Measurements from ENCODE around the gene CCRL2.

Gene CCRL2

DNA sequence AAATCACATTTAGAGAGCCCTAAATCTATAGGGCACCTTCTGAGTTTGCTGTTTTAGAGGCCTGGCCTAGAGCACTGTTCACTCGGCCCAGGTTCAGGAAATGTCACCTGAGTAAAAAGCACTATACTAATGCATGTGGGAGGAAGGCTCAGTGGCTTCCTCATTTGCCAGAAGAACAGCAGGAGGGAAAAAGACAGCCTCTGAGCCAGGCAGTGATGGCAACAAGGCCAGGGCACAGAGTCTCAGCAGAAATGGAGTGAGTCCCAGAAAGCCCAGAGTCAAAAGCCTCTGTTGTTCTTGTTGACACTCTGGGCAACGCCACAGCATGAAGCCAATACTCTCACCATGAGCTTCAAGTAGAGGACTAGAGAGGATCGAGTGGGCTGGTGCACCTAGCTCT, 31.8 kb downstream of the CCRL2 start:
- Histone ChIP-seq H3K27ac (peak overlapping the region; percentile 88), H3K4me1 (ENCODE audit: control insufficient read depth in 1 of 2, insufficient read depth in 1 of 2, low read depth in 1 of 2, low read length in 1 of 2) (no peaks in the 10 kb centered on the region), H3K27me3 (no peaks in the 10 kb centered on the region), H3K9me3 (no peaks in the 10 kb centered on the region), H3K4me3 (ENCODE audit: low read depth in 1 of 2, low read length in 1 of 2) (no peak overlapping the region), H3K36me3 (peaks cover 85% of the 10 kb centered on the region)
- TF ChIP-seq, protein P1, sequence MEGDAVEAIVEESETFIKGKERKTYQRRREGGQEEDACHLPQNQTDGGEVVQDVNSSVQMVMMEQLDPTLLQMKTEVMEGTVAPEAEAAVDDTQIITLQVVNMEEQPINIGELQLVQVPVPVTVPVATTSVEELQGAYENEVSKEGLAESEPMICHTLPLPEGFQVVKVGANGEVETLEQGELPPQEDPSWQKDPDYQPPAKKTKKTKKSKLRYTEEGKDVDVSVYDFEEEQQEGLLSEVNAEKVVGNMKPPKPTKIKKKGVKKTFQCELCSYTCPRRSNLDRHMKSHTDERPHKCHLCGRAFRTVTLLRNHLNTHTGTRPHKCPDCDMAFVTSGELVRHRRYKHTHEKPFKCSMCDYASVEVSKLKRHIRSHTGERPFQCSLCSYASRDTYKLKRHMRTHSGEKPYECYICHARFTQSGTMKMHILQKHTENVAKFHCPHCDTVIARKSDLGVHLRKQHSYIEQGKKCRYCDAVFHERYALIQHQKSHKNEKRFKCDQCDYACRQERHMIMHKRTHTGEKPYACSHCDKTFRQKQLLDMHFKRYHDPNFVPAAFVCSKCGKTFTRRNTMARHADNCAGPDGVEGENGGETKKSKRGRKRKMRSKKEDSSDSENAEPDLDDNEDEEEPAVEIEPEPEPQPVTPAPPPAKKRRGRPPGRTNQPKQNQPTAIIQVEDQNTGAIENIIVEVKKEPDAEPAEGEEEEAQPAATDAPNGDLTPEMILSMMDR (IDR thresholded peaks at IDR 0.05) = no peak

DNA sequence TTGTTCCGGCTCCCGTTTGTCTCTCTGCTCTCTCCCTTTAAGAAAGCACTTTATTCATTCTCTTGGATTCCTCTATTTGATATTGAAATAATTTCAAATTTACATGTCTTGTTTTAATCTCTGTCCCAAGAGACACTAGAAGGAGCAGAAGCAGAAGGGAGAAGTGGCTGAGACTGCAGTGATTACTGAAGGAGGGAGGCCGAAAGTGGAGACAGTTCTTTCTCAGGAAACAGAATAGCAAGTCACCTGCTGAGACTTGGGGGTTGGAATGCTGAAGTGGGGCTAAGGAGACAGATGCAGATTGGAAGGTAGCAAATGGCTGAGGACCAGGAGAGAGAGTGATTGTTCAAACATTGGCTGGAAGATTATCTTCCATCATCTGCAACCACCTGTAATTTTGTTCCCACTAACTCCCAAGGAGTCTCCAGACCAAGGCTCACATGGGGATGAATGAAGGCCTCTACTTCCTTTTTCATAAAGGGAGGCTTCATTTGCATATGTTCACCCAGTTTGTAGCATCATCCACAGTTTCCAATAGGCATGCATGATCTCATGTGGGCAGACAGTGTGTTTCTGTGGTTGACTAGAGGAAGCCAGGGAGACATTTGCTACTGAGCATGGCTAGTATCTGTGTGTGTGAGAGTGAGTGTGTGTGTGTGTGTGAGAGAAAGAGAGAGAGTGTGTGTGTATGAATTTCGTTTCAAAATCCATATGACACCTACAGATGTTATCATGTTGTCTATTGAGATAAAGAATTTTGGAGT, 33.7 kb downstream of the CCRL2 start:
- TF ChIP-seq, protein P1 (IDR thresholded peaks at IDR 0.05) = no peak
- peaks cover 85% of the 10 kb centered on the region for H3K36me3 ChIP-seq

DNA sequence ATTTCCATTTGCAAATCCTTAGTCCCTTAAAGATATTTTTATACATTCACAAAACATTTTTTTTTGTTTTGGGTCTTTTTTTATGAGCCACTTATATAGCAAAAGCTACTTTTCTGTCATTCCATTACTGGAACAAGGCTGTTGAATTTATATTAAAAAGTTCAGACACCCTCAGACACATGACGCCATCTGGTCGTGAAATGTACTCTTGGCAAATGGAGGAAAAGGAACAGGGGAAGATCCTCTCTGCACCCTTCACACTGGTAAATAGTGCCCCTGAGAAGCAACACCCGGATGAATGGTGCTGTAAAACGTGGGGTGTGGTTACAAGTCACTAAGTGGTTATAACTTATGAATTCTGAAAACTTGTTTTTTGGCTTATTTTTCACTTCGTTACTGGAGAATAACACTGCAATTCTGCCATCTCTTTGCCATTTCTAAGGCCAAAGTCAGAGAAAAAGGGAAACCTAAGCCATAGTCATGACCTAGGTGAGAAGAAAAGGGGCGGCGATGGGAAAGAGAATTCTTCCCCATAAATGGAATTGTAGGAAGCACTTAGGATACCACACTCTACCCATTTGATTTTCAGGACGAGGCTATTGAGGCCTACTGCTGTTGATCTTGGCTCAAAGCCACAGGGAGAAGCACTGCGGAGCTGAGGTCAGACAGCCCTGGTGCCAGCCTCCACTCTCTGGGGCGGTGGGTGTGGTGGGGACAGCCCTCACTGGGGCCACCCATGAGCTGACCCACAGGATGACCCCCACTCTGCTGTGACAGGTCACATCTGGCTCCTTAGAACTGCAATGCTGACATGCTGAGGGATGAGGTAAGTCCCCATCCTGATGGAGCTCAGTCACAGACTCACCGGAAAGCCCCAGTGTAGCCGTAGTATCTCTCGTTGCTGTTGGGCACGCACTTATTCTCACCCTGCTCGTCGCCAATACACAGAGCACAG, 35.8 kb downstream of the CCRL2 start:
- H3K4me1 ChIP-seq (ENCODE audit: control insufficient read depth in 1 of 2, insufficient read depth in 1 of 2, low read depth in 1 of 2, low read length in 1 of 2) = peaks cover 0 to 3% of the 10 kb centered on the region in 2 experiments
- no peaks in the 10 kb centered on the region for H3K27me3 ChIP-seq
- H3K9me3 ChIP-seq = no peaks in the 10 kb centered on the region
- TF ChIP-seq, protein P1 (IDR thresholded peaks at IDR 0.05) = no peak
- peaks cover 83% of the 10 kb centered on the region for H3K36me3 ChIP-seq
- peak overlapping the region; percentile 88 for H3K27ac ChIP-seq
- no peak overlapping the region for H3K4me3 ChIP-seq (ENCODE audit: low read depth in 1 of 2, low read length in 1 of 2)

More for the DNA sequence above, 33.7 kb downstream of the CCRL2 start:
- Histone ChIP-seq H3K27ac (peak overlapping the region; percentile 88), H3K4me3 (ENCODE audit: low read depth in 1 of 2, low read length in 1 of 2) (no peak overlapping the region), H3K27me3 (no peaks in the 10 kb centered on the region), H3K4me1 (ENCODE audit: control insufficient read depth in 1 of 2, insufficient read depth in 1 of 2, low read depth in 1 of 2, low read length in 1 of 2) (no peaks in the 10 kb centered on the region), H3K9me3 (no peaks in the 10 kb centered on the region)

DNA sequence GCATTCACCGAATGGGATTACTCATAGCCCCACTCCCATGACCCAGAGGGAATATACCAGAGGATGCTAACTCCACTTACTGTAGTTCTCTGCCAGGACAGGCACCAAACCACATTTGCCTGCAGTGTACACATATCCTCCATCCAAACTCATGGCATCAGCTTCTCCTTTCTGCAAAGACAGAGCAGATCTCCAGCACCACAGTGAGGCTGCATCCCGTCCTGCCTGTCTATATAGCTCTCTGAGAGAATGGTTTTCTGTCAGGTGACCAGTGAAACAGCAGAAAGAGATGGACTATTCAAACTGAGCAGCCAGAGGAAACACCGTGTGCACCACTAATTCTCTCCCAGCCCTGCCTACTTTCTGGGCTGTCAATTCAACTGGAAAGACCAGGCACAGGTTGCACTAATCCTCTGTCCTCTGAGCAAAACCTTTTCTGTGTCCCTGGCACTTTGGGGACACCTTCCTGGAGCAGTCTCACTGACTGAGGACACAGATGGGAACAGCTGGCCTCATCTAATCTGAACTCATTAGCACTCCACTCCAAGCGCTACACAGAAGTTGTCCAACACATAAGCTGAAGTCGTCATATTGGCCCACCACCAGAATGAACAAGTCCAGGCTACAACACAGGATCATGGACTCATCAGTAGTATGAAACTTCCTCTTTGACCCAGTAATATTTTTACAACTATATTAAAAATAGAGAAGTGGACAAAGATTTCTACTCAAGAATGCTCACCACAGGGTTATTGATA, 40.3 kb downstream of the CCRL2 start:
- TF ChIP-seq, protein P1 (IDR thresholded peaks at IDR 0.05) = no peak
- Histone ChIP-seq H3K9me3 (no peaks in the 10 kb centered on the region), H3K36me3 (peaks cover 82% of the 10 kb centered on the region), H3K4me1 (ENCODE audit: control insufficient read depth in 1 of 2, insufficient read depth in 1 of 2, low read depth in 1 of 2, low read length in 1 of 2) (peaks cover 0 to 3% of the 10 kb centered on the region in 2 experiments), H3K4me3 (ENCODE audit: low read depth in 1 of 2, low read length in 1 of 2) (no peak overlapping the region), H3K27ac (peak overlapping the region; percentile 88), H3K27me3 (no peaks in the 10 kb centered on the region)

DNA sequence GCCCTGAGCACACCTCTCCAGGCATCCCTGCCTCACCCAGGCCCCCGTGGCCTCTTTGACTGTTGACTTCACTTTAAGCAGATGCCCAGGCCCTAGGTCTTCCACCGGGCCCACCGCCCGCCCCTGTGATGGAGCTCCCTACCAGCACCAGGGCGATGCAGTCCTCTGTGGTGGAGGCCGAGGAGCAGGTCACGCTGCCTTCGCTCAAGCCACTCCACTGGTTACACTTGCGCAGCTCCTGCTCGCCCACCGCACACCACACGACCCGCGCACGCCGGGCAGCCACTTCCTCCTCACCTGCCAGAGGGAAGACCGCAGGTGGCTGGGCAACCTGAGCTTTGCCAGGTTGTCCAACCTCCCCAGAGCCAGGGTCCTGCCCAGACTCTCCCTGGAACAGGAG, 41.7 kb downstream of the CCRL2 start:
- TF ChIP-seq, protein P1 (IDR thresholded peaks at IDR 0.05) = no peak
- H3K27ac ChIP-seq = peak overlapping the region; percentile 88
- peaks cover 78% of the 10 kb centered on the region for H3K36me3 ChIP-seq
- no peaks in the 10 kb centered on the region for H3K9me3 ChIP-seq
- H3K27me3 ChIP-seq = no peaks in the 10 kb centered on the region
- peaks cover 0 to 3% of the 10 kb centered on the region in 2 experiments for H3K4me1 ChIP-seq (ENCODE audit: control insufficient read depth in 1 of 2, insufficient read depth in 1 of 2, low read depth in 1 of 2, low read length in 1 of 2)
- no peak overlapping the region for H3K4me3 ChIP-seq (ENCODE audit: low read depth in 1 of 2, low read length in 1 of 2)
